Measurements from ENCODE around the gene PCBP3. TPM values are rescaled to one million over a fixed set of nuclear protein-coding genes. Genes with fewer than 3 reads are reported as not detected.

PCBP3 gene
- total RNA-seq, 1 experiment from 2014 or later: 10.9 TPM

DNA sequence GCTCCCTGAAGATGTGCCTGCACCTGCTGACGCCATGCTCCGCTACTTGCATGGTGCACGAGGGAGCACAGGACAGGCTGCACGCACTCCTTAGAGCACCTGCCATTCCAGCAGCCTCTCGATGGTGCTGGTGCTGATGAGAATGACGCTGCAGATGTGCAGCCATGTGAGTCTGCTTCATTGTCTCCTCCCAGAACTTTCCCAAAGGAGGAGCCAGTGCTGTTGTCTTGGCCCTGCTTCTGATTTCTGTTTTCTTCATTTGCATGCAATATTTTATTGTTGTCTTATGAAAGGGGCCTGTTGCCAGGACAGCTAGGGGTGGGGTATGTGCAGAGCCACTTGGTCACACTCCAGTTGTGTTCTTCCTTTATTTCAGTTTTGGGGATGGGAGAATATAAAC is 70.1 kb downstream of the PCBP3 start:
- Histone ChIP-seq H2BK20ac (ENCODE audit: low read depth, low read length, poor library complexity, severe bottlenecking) (no peak overlapping the region), H3K27ac (ENCODE audit: insufficient read length, low read depth, low read length) (no peak overlapping the region), H3K9ac (ENCODE audit: extremely low read depth, insufficient read length, low read length) (no peak overlapping the region), H4K5ac (ENCODE audit: insufficient read length, low read depth, low read length) (no peak overlapping the region), H4K20me1 (ENCODE audit: control insufficient read depth, insufficient read depth, insufficient read length) (no peaks in the 10 kb centered on the region), H3K4me2 (ENCODE audit: insufficient read depth, insufficient read length, low read length) (no peak overlapping the region), H3K18ac (ENCODE audit: insufficient read length, low read depth, low read length) (no peak overlapping the region), H2BK120ac (ENCODE audit: low read depth, low read length, poor library complexity, severe bottlenecking) (no peak overlapping the region), H2BK15ac (ENCODE audit: low read depth, low read length) (no peak overlapping the region), H3K79me1 (ENCODE audit: insufficient read depth, low read depth, low read length, poor library complexity, severe bottlenecking) (no peaks in the 10 kb centered on the region), H3T11ph (ENCODE audit: low read length) (no peak overlapping the region), H3K4me1 (ENCODE audit: insufficient read depth, low read length) (0 out of 2 replicates have a peak, but pooled peaks cover 3% of the 10 kb centered on the region), H2AFZ (ENCODE audit: low read length) (no peak overlapping the region), H3K27me3 (ENCODE audit: insufficient read depth, low read length) (no peaks in the 10 kb centered on the region), H2BK12ac (ENCODE audit: insufficient read length, low read depth, low read length) (no peak overlapping the region), H3K4ac (ENCODE audit: low read depth, low read length) (no peak overlapping the region), H2AK5ac (ENCODE audit: insufficient read length, low read length) (no peak overlapping the region), H3K23ac (ENCODE audit: insufficient read length, low read depth, low read length) (no peak overlapping the region), H4K91ac (ENCODE audit: insufficient read length, low read depth, low read length) (no peak overlapping the region), H4K8ac (replicated peaks; ENCODE audit: insufficient read length, low read depth, low read length) (no peak overlapping the region), H3K56ac (ENCODE audit: insufficient read length, low read depth, low read length) (no peak overlapping the region), H2BK5ac (ENCODE audit: insufficient read length, low read length) (no peak overlapping the region), H3K23me2 (ENCODE audit: insufficient read length, low read depth, low read length, poor library complexity, severe bottlenecking) (no peaks in the 10 kb centered on the region), H3K79me2 (ENCODE audit: insufficient read depth, low read length) (no peaks in the 10 kb centered on the region), H3K9me3 (ENCODE audit: control insufficient read depth, low read depth, low read length) (no peaks in the 10 kb centered on the region), H3K14ac (ENCODE audit: insufficient read depth, low read length) (no peak overlapping the region)
- DNase-seq: no peak
- TF ChIP-seq, protein P1, sequence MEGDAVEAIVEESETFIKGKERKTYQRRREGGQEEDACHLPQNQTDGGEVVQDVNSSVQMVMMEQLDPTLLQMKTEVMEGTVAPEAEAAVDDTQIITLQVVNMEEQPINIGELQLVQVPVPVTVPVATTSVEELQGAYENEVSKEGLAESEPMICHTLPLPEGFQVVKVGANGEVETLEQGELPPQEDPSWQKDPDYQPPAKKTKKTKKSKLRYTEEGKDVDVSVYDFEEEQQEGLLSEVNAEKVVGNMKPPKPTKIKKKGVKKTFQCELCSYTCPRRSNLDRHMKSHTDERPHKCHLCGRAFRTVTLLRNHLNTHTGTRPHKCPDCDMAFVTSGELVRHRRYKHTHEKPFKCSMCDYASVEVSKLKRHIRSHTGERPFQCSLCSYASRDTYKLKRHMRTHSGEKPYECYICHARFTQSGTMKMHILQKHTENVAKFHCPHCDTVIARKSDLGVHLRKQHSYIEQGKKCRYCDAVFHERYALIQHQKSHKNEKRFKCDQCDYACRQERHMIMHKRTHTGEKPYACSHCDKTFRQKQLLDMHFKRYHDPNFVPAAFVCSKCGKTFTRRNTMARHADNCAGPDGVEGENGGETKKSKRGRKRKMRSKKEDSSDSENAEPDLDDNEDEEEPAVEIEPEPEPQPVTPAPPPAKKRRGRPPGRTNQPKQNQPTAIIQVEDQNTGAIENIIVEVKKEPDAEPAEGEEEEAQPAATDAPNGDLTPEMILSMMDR (conservative IDR thresholded peaks at IDR 0.05): no peak
- H3K9me3 Mint-ChIP-seq: peaks cover 2 to 4% of the 10 kb centered on the region in 2 experiments; a peak in 2 of 5 replicates
- no CpG with 5 or more reads among the region's 6 CpGs for WGBS (ENCODE audit: extremely low coverage, insufficient read length, low lambda C conversion rate)
- no peak overlapping the region for H3K4me3 Mint-ChIP-seq
- H3K4me1 Mint-ChIP-seq: peaks cover 0 to 3% of the 10 kb centered on the region in 2 experiments; a peak in 2 of 4 replicates
- no peak overlapping the region for H3K27ac Mint-ChIP-seq
- no peaks in the 10 kb centered on the region for H3K27me3 Mint-ChIP-seq (ENCODE audit: low read depth)
- no peaks in the 10 kb centered on the region; a peak in 1 of 7 replicates for H3K36me3 Mint-ChIP-seq (ENCODE audit: insufficient read depth in 1 of 3, low read depth in 3 of 3)
